D721Med (cell line): Measurements from ENCODE around the gene KIAA0040.

Experiments used
- DNase-seq: peaks from one replicate; pipeline ENCODE4 v3.0.0; 2011; ENCODE audit warnings: low spot score; ENCODE audit not compliant: insufficient read length
- FAIRE-seq: peaks from 2 replicates; lab custom pipeline; 2011; peaks lifted over from hg19 to GRCh38; lab: Jason Lieb, UNC
- TF ChIP-seq, protein P1 (sequence below): IDR thresholded peaks from 2 replicates; pipeline ENCODE4 v1.5.1; 2012; ENCODE audit warnings: mild to moderate bottlenecking, control low read depth; ENCODE audit not compliant: insufficient read depth; ENCODE audit errors: missing control alignments

Gene KIAA0040

GRCh38 chr1:175164751-175165150, 27.8 kb downstream of the KIAA0040 start:
- TF ChIP-seq, protein P1, sequence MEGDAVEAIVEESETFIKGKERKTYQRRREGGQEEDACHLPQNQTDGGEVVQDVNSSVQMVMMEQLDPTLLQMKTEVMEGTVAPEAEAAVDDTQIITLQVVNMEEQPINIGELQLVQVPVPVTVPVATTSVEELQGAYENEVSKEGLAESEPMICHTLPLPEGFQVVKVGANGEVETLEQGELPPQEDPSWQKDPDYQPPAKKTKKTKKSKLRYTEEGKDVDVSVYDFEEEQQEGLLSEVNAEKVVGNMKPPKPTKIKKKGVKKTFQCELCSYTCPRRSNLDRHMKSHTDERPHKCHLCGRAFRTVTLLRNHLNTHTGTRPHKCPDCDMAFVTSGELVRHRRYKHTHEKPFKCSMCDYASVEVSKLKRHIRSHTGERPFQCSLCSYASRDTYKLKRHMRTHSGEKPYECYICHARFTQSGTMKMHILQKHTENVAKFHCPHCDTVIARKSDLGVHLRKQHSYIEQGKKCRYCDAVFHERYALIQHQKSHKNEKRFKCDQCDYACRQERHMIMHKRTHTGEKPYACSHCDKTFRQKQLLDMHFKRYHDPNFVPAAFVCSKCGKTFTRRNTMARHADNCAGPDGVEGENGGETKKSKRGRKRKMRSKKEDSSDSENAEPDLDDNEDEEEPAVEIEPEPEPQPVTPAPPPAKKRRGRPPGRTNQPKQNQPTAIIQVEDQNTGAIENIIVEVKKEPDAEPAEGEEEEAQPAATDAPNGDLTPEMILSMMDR = no peak
- no peak for FAIRE-seq

DNA sequence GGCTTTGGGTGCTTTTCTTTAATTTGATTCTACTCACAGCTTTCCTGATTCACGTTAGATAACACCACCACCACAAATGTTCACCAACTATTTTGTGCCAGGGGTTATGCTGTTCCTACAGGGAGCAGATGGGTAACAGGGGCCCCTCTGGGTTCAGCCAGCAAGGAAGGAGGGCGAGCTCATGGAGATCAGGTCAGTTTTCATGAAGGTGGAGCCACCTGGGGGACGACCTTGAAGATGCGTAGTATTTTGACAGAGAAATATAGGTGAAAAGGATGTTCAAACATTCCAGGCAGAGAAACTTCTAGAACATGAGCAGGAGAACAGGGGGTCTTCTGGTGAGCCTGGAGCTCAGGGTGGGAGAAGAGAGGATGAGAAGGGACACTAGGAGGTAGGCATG, 28.9 kb downstream of the KIAA0040 start:
- no peak for DNase-seq
- no peak for FAIRE-seq
- TF ChIP-seq, protein P1 = no peak

More at GRCh38 chr1:175164751-175165150, 27.8 kb downstream of the KIAA0040 start:
- no peak for DNase-seq

- TF ChIP-seq, protein P1 = no peak
- FAIRE-seq (no peak), DNase-seq (no peak)
These were observed 29.6 kb downstream of the KIAA0040 start for GRCh38 chr1:175162955-175163354.

GRCh38 chr1:175158170-175158591, 34.4 kb downstream of the KIAA0040 start:
- TF ChIP-seq, protein P1 = no peak
- FAIRE-seq = no peak
- no peak for DNase-seq

GRCh38 chr1:175157200-175157599, 35.4 kb downstream of the KIAA0040 start:
- TF ChIP-seq, protein P1 = no peak
- FAIRE-seq (no peak), DNase-seq (no peak)

DNA sequence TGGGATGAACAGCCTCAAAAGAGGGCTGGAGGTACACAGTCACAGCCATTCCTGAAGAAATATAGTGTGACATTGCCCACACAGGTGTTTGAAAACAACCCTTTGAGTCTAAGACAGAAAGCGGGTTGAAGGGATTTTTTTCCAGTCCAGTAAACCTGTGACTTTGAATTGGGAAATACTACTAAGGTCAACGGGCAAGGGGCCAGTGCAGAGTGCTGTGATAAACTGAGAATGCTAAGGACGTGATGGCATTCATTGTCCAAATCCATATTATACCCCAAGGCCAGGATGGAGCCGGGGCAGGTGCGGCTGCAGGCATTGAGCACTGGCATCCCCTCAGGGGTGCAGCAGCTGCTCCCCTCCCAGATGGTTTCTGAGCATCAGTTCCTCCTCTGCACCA, 36.6 kb downstream of the KIAA0040 start:
- DNase-seq (no peak), FAIRE-seq (no peak)
- TF ChIP-seq, protein P1 = no peak

GRCh38 chr1:175155473-175155856, 37.1 kb downstream of the KIAA0040 start:
- DNase-seq (no peak), FAIRE-seq (no peak)
- TF ChIP-seq, protein P1 = no peak
